Skin epidermis (tissue), 12 donors: ENCODE measurements around the gene R3HCC1L.

Source experiments
- H3K27ac ChIP-seq, 21 experiments: fragments of 200-600 bp; sonication (generic) in 11 of 21; one replicate each; pipeline ENCODE4 v1.5.0; 2020; ENCODE audit warnings: mild to moderate bottlenecking in 3 of 21, inconsistent platforms in 2 of 21, moderate library complexity in 2 of 21
- H3K4me3 ChIP-seq, 7 experiments: fragments of 200-600 bp; sonication (generic) in 2 of 7; one replicate each; pipeline ENCODE4 v1.5.0; 2020; ENCODE audit warnings: inconsistent platforms in 2 of 7, mild to moderate bottlenecking in 2 of 7, moderate library complexity in 1 of 7

Gene R3HCC1L

DNA sequence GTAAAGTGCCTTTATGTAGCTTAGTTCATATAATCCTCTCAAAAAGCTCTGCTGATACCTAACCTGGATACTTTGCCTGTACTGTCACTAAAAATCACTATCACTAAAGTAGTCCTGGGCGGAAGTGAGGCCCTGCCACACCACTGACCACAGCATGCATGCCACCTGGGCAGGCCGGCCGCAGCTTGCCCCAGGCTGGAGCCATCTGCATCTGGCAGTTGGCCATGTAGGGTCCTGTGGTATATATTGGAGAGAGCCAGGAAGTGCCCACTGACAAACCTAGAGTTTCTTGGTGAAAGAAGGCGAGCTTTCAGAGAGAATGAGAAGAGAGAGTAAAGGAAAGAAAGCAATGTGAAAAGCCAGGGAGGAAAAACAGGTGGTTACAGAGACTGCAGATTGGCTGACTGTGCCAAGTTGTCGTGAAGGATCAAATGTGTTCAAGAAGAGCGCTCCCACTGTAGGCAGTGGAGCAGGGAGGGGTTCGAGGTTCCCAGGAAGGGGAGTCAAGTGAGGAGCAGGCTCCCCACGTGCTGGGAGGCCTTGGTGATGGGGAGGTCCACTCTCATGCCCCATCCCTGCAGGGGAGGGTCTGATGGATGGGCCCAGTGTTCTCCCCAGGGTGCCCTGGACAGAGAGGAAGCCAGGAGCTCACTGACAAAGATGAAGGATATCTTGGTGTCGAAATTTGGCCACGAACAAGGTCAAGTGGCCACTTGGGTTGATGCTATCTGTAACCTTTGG, 119.9 kb downstream of the R3HCC1L start:
- Histone ChIP-seq H3K4me3 (no peak overlapping the region), H3K27ac (no peak overlapping the region)

GRCh38 chr10:98255146-98255877, 120.9 kb downstream of the R3HCC1L start:
- Histone ChIP-seq H3K27ac (no peak overlapping the region), H3K4me3 (no peak overlapping the region)

- no peak overlapping the region for H3K27ac ChIP-seq
- no peak overlapping the region for H3K4me3 ChIP-seq
Measured at GRCh38 chr10:98256692-98257091, 122.2 kb downstream of the R3HCC1L start.

- Histone ChIP-seq H3K27ac (no peak overlapping the region), H3K4me3 (no peak overlapping the region)
Measured at GRCh38 chr10:98257198-98257597, 122.7 kb downstream of the R3HCC1L start.

DNA sequence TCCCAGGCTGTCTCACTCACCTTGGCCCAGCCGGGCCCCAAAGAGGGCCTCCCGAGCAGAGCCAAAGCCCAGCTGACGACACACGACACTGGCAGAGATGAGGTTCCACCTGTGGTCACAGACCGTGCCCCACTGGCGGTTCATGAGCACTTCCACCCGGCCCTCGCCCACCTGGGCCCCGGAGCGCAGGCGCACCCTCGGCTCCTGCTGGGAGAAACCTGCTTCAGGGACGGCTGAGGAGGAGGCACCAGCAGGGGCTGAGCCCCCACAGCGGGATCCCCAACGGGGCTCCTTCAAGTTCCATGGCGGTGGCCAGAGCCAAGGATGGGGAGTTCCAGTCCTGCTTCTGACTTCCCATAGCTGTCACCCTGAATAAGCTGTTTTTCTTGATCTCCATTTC, 123.5 kb downstream of the R3HCC1L start:
- Histone ChIP-seq H3K4me3 (no peak overlapping the region), H3K27ac (no peak overlapping the region)

DNA sequence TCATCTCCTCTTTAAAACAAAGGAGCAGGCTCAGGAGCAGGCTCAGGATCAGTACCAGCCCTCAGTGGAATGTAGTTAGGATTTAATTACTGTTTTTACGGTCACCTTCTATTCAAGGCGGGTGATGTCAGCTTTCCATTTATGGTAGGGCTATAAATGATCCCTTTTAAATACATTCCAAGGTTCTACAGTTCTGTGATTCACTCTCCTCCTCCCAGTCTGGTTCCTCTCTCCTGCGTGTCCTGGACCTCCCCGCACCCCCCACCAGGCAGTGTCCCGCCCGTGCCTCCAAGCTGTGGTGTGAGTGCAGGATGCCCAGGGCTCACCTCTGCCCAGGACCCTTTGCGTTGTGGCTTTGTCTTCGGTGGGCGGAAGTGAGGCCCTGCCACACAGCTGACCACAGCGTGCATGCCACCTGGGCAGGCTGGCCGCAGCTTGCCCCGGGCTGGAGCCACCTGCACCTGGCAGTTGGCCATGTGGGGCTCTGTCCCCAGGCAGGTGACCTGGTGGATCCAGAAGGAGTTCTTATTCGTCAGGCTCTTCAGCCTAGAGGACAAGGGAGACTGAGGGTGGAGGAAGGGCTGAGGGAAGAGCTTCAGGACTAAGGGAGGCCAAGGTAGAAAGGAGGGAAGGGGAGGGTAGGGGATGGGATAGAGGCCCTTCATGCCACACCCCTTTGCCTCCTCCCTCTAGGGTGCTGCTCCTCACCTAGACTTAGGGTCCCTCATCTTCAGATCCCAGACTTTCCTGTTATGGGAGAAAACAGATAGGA, 124.4 kb downstream of the R3HCC1L start:
- Histone ChIP-seq H3K27ac (peak overlapping the region in 2 of 21 experiments; percentile 46 to 63), H3K4me3 (no peak overlapping the region)

GRCh38 chr10:98259606-98260315, 125.3 kb downstream of the R3HCC1L start:
- peak overlapping the region in 2 of 21 experiments; percentile 46 to 63 for H3K27ac ChIP-seq

GRCh38 chr10:98260350-98260749, 125.9 kb downstream of the R3HCC1L start:
- peak overlapping the region in 1 of 21 experiments; percentile 27 for H3K27ac ChIP-seq
- no peak overlapping the region for H3K4me3 ChIP-seq

More at GRCh38 chr10:98259606-98260315, 125.3 kb downstream of the R3HCC1L start:
- H3K4me3 ChIP-seq, result no peak overlapping the region

GRCh38 chr10:98260752-98261151, 126.3 kb downstream of the R3HCC1L start:
- no peak overlapping the region for H3K4me3 ChIP-seq
- H3K27ac ChIP-seq, result peak overlapping the region in 1 of 21 experiments; percentile 27

GRCh38 chr10:98261436-98262277, 127.2 kb downstream of the R3HCC1L start:
- no peak overlapping the region for H3K27ac ChIP-seq
- no peak overlapping the region for H3K4me3 ChIP-seq

- no peak overlapping the region for H3K4me3 ChIP-seq
- no peak overlapping the region for H3K27ac ChIP-seq
Measured at GRCh38 chr10:98262571-98262970, 128.1 kb downstream of the R3HCC1L start.

DNA sequence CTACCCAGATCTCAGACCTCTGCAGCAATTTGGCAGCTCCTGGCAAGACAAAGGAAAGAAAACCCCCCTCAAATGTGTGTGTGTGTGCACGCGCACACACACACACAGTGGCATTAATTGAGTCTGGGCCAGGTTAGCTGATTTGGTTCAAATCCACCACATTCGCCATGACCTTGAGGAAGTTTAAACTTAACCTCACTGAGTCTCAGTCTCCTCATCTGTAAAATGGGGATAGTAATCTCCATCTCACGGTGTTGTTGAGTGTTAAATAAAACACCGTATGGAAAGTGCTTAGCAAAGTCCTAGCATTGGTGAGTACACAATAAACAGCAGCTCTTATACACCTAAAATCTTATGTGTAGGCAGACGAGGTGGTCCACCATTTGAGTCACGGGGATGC, 128.6 kb downstream of the R3HCC1L start:
- Histone ChIP-seq H3K27ac (no peak overlapping the region), H3K4me3 (no peak overlapping the region)

- no peak overlapping the region for H3K27ac ChIP-seq
- H3K4me3 ChIP-seq, result no peak overlapping the region
Measured at GRCh38 chr10:98264378-98265065, 130.1 kb downstream of the R3HCC1L start.

DNA sequence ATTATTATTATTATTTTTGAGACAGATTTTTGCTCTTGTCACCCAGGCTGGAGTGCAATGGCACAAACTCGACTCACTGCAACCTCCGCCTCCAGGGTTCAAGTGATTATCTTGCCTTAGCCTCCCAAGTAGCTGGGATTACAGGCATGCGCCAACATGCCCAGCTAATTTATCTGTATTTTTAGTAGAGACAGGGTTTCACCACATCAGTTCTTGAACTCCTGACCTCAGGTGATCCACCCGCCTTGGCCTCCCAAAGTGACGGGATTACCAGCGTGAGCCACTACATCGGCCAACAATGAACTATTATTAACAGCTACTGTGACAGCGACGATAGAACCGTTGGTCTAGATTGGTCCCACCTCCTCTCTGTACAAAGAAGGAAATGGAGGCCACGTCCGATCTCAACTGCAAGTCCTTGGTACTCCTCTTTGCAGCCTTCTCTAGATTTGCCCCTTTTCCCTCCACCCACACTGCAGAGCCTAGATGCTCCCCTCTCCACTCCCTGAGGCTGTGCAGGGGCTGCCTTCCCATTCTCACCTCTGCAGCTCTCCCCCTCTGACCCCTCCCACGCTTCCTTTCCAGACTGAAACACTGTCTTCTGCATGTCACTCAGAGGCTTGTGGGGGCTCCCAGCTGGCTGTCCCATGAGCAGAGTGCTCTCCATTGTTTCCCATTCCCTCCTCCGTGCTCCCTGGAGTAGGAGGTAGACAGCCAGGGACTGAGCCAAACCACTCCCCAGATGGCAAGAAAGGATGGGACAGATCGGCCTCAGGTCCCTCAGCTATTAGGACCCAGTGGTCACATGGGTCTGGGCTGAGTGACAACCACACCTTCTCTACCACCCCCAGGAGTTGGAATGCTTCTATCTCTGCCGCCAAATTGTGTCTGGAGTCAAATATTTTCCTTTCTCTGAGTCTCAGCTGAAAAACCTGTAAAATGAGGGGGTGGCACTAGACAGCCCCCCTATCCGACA, 131.2 kb downstream of the R3HCC1L start:
- no peak overlapping the region for H3K4me3 ChIP-seq
- H3K27ac ChIP-seq, result peak overlapping the region in 2 of 21 experiments; percentile 12 to 38

DNA sequence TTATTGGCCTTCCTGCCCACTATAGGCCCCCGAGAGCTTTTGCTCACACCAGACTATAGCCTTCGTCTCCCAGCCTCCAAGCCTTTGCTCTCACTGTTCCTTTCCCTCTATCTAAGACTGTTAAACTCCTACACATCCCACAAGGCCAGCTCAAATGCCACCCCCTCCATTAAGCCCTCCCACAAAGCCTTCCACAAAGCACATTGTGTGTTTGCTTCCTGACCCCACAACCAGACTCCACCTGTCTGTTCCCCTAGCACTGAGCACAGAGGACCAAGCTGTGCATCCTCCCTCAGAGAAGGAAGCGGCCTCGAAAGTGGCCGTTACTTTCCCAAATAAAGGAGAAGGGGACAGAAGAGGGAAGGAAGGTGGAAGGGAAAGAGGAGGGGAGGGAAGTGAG, 132.2 kb downstream of the R3HCC1L start:
- Histone ChIP-seq H3K27ac (peak overlapping the region in 1 of 21 experiments; percentile 12), H3K4me3 (no peak overlapping the region)

GRCh38 chr10:98267069-98267893, 132.8 kb downstream of the R3HCC1L start:
- Histone ChIP-seq H3K4me3 (peak overlapping the region in 6 of 7 experiments; percentile 13 to 42 (median 21)), H3K27ac (peak overlapping the region in 14 of 21 experiments; percentile 14 to 88 (median 69))
